Measurements from ENCODE around the gene TYW5.

GRCh38 chr2:200003444-200003843 is 48.2 kb upstream of the TYW5 start:
- TF ChIP-seq PAX5 (IDR thresholded peaks at IDR 0.05; ENCODE audit: insufficient read depth, low read length, severe bottlenecking) = no peak
- TF ChIP-seq POLR2A (IDR thresholded peaks at IDR 0.05; ENCODE audit: low read depth, low read length) = no peak
- TF ChIP-seq TAF1 (IDR thresholded peaks at IDR 0.05; ENCODE audit: low read depth, low read length) = no peak
- no peak for TF ChIP-seq POU2F2 (IDR thresholded peaks at IDR 0.05; ENCODE audit: low read depth, low read length)
- TF ChIP-seq POLR2AphosphoS5 (IDR thresholded peaks at IDR 0.05; ENCODE audit: low read depth, low read length) = no peak
- no peak for TF ChIP-seq SPI1 (IDR thresholded peaks at IDR 0.05; ENCODE audit: low read depth, low read length)
